SU-DHL-6 (cell line): ENCODE measurements around the gene RIOX2.

Source experiments
- CTCF ChIP-seq: fragments of 200-600 bp; sonication (generic); IDR thresholded peaks from one replicate; pipeline ENCODE4 v1.5.1; 2017; ENCODE audit warnings: antibody characterized with exemption, mild to moderate bottlenecking, low read length, moderate library complexity; ENCODE audit not compliant: insufficient read depth, poor library complexity, severe bottlenecking
- EZH2phosphoT487 ChIP-seq: fragments of 200-600 bp; sonication (generic), shearing (Covaris generic); conservative IDR thresholded peaks from 2 replicates; pipeline ENCODE4 v1.6.1; 2018; ENCODE audit warnings: mild to moderate bottlenecking, antibody characterized with exemption, low read length, moderate library complexity, mixed read lengths

- TF ChIP-seq CTCF (no peak), EZH2phosphoT487 (no peak)
Measured at GRCh38 chr3:97969541-97969940, 2.7 kb downstream of the RIOX2 start.
